ENCODE data around the gene GPBAR1. TPM values are rescaled to one million over a fixed set of nuclear protein-coding genes. Genes with fewer than 3 reads are reported as not detected.

Gene GPBAR1
- total RNA-seq, 2 experiments from 2014 or later, result 0.97 TPM

DNA sequence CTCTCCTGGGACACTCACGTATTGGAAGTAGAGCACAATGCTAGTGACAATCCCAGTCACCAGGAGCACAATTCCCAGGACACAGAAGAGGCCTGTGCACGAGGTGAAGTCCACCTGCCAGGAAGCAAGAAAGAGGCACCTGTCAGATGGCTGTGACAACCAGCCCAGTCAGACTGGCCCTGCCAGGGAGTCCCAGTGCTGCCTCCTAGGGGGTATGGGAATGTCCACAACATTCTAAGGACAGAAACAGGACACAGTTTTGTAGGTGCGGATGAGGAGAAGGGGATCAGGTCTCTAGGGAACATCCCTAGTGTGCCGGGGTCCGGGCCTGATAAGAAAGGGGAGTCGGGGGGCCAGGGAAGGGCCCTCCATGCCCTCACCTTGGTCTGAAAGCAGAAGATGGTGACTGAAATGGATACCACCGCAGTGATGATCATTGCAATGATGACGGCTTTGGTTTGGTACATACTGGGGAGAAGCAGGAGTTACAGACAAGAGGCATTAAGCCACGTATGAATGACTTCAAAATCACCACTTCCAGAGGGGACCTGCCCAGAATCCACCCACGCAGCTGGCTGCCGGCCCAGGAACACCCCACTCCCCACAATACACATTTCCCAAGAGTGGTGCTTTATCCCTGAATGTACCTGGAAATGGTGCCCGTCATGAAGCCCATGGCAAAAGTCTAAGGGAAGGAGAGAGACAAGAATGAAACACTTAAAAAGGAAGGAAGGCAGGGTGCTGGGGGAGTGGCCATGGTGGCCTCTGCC lies 16.4 kb downstream of the GPBAR1 start:
- H3K4me3 Mint-ChIP-seq, result no peak overlapping the region
- peaks cover 13% of the 10 kb centered on the region for H3K4me1 Mint-ChIP-seq (ENCODE audit: low read depth)
- DNase-seq (no peak), ATAC-seq (no peak)
- H3K27ac Mint-ChIP-seq, result peak overlapping the region; percentile 18
- CTCF ChIA-PET, result interaction anchor here (0.8 to 7.5 kb wide), 2 partner anchors 8 to 15 kb away, joined by 5 to 158 read pairs; partner anchors contain the start of gene TMBIM1
- POLR2A ChIA-PET, result interaction anchor here (1.7 kb wide), 1 partner anchor 8 kb away, joined by 4 read pairs; no protein-coding TSS in a partner anchor
- H3K9me3 Mint-ChIP-seq (ENCODE audit: insufficient read depth), result no peaks in the 10 kb centered on the region
- no peaks in the 10 kb centered on the region for H3K27me3 Mint-ChIP-seq (ENCODE audit: low read depth)
- peaks cover 57% of the 10 kb centered on the region for H3K36me3 Mint-ChIP-seq (ENCODE audit: low read depth)

DNA sequence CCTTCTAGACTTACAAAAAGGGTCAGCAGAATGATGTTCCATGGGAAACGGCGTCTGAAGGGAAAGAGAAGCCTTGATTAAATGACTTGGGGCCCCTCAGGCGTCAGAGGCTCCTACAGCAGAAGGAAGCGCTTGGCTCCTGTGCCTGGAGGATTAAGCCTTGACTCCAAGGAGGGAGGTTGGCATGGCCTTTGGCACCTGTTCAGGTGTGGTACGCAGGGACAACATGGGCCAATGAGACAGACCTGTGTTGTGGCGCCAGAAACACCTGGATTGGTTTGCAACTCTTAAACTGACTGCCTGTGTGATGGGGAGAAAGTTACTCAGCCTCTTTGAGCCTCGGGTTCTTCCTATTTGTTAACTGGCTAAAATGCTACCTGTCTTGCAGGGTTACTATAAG lies 17.1 kb downstream of the GPBAR1 start:
- Mint-ChIP-seq H3K4me1 (ENCODE audit: low read depth) (peaks cover 6% of the 10 kb centered on the region), H3K27ac (peak overlapping the region; percentile 18), H3K36me3 (ENCODE audit: low read depth) (peaks cover 55% of the 10 kb centered on the region), H3K9me3 (ENCODE audit: insufficient read depth) (no peaks in the 10 kb centered on the region), H3K27me3 (ENCODE audit: low read depth) (no peaks in the 10 kb centered on the region), H3K4me3 (no peak overlapping the region)
- ChIA-PET POLR2A (no interaction called here), CTCF (no interaction called here)
- ATAC-seq, result no peak
- DNase-seq, result no peak

DNA sequence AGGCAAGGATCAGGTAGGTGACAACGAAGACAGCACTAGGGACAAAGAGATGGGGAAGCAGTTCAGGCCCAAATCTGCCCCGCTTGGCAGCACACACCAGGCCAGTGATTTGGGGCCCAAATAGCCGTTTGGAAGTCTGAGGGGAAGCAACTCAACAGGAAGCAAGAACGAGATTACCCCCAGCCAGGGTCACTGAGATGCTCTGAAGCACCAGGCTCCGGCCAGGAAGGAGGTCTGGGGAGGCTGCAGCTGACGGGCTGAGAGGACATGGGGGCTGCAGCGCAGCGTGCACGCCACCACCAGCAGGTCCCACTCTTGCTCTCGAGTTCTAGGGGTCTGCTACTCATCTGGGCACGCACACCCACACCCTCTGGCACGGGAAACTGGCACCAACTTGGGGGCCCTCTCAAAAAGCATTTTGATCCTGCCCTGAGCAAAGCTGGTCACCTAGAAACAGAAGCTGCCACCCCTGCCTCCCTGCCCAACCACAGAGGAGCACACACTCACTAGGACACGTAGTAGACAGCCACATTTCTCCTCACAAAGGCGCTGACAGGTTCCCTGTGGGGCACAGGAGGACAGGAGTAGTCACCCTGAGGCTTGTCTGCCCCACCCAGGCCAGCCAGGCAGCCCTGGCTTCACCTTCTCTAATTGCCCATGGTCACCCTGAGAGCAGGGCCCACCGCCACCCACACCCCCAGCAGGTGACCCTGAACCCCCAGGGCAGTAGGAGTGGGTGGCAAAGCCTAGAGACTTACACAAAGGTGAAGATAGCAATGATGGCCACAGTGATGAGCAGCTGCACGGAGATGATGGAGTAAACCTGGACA lies 17.9 kb downstream of the GPBAR1 start:
- Mint-ChIP-seq H3K27ac (no peak overlapping the region), H3K36me3 (ENCODE audit: low read depth) (peaks cover 53% of the 10 kb centered on the region)

DNA sequence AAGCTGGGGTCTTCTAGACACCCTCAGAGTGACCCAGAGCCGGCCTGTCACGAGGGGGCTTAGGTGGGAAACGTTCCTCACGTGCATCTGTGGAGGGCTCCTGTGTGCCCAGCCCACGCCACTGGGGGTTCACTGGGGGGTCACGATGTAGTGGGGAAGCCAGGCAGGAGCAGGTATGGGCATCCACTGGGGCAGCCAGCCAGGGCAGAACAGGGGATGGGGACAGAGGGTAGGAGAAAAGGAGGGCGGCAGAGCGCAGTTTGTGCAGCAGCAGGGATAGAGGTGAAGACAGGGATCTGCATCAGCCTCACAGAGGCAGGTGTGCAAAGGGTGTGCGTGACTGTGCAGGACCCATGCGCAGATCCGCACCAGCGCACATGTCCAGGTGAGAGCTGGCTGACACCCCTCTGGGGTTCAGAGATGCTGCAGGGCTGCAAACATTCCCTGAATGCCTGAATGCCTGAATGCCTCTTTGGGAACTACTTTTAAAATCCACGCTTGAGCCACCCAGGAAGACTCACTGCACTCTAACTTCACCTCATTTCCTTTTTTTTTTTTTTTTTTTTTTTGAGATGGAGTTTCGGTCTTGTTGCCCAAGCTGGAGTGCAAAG lies 19.6 kb downstream of the GPBAR1 start:
- Mint-ChIP-seq H3K36me3 (ENCODE audit: low read depth) (peaks cover 44% of the 10 kb centered on the region), H3K4me3 (no peak overlapping the region), H3K27me3 (ENCODE audit: low read depth) (no peaks in the 10 kb centered on the region), H3K27ac (peak overlapping the region; percentile 60), H3K9me3 (ENCODE audit: insufficient read depth) (no peaks in the 10 kb centered on the region), H3K4me1 (ENCODE audit: low read depth) (peaks cover 22% of the 10 kb centered on the region)
- ATAC-seq, result no peak
- ChIA-PET CTCF (interaction anchor here (1.3 kb wide), 1 partner anchor 11 kb away, joined by 3 read pairs; no protein-coding TSS in a partner anchor), POLR2A (no interaction called here)
- no peak for DNase-seq

More for the DNA sequence above, 17.9 kb downstream of the GPBAR1 start:
- H3K9me3 Mint-ChIP-seq (ENCODE audit: insufficient read depth), result no peaks in the 10 kb centered on the region
- DNase-seq (no peak), ATAC-seq (no peak)
- ChIA-PET CTCF (no interaction called here), POLR2A (no interaction called here)
- H3K4me3 Mint-ChIP-seq, result no peak overlapping the region
- peaks cover 8% of the 10 kb centered on the region for H3K4me1 Mint-ChIP-seq (ENCODE audit: low read depth)
- no peaks in the 10 kb centered on the region for H3K27me3 Mint-ChIP-seq (ENCODE audit: low read depth)

DNA sequence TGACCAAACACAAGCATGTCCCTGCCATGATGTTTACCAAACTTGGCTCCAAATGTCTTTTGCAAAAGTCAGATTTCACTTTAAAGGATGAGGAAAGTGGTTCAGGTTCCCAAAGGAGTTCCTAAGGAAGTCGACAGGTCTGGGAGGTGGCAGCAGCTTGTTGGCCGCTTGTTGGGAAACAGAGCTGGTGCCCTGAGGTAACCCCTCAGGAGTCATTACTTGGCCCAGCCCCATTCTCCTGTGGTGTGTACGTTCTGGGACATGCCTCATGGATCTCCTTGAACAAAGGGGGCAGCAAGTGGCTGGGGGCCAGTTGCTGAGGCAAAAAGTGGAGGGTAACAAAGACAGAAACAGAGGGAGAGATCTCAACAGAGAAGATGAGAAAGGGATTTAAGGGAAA lies 20.6 kb downstream of the GPBAR1 start:
- H3K4me1 Mint-ChIP-seq (ENCODE audit: low read depth), result peaks cover 33% of the 10 kb centered on the region

DNA sequence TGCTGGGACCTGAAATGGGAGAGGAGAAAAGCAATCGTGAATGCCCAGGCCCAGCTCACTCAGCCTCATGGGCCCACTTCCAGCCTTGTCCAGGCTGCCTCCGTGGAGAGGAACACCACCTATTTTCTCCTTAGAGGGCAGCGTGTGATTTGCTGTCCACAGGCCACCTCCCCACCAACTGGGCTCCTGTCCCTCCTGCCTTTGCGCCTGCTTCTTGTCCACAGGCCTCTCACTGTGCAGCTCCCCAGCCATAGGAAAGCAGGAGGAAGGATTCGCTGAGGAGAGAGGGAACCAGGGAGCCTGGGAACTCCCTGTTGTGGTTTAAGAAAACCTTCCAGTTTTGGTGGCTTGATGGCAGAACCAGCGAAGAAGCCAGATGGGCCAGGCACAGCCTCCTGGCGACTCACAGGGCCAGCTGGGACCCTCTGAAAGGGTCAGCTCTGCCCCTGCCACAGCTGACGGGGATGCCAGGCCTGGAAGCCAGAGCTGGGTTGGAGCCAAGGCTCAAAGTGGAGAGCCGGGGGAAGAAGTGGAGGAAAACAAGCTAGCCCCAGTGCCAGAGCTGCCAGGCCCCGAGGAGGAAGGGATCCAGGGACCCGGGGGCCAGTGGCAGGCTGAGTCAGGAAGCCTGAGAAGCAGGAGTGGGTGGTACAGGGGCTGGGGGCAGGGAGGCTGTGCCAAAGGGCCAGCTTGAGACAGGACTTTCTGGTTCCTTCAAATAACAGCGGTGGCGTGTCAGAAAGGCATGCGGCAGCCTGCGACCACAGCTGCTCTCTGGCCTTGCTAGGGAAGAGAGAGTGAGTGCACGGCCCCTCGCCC lies 21.6 kb downstream of the GPBAR1 start:
- no peak for DNase-seq
- no peaks in the 10 kb centered on the region for H3K27me3 Mint-ChIP-seq (ENCODE audit: low read depth)
- POLR2A ChIA-PET, result interaction anchor here (1.0 to 1.4 kb wide), 2 partner anchors 10 to 12 kb away, joined by 3 read pairs; partner anchors contain the start of genes AAMP and PNKD
- peaks cover 42% of the 10 kb centered on the region for H3K4me1 Mint-ChIP-seq (ENCODE audit: low read depth)
- H3K36me3 Mint-ChIP-seq (ENCODE audit: low read depth), result peaks cover 31% of the 10 kb centered on the region
- peak overlapping the region; percentile 43 for H3K27ac Mint-ChIP-seq
- H3K9me3 Mint-ChIP-seq (ENCODE audit: insufficient read depth), result no peaks in the 10 kb centered on the region
- ATAC-seq, result no peak
- CTCF ChIA-PET, result interaction anchor here (7.0 kb wide), 1 partner anchor 9 kb away, joined by 158 read pairs; the partner anchor contains the start of genes AAMP and PNKD
- no peak overlapping the region for H3K4me3 Mint-ChIP-seq

More for the DNA sequence above, 20.6 kb downstream of the GPBAR1 start:
- DNase-seq (no peak), ATAC-seq (no peak)
- Mint-ChIP-seq H3K9me3 (ENCODE audit: insufficient read depth) (no peaks in the 10 kb centered on the region), H3K36me3 (ENCODE audit: low read depth) (peaks cover 38% of the 10 kb centered on the region), H3K4me3 (no peak overlapping the region), H3K27ac (peak overlapping the region; percentile 72), H3K27me3 (ENCODE audit: low read depth) (no peaks in the 10 kb centered on the region)
- CTCF ChIA-PET, result interaction anchor here (1.3 to 7.0 kb wide), 2 partner anchors 8 to 10 kb away, joined by 3 to 158 read pairs; partner anchors contain the start of genes AAMP and PNKD
- POLR2A ChIA-PET, result interaction anchor here (1.4 kb wide), 1 partner anchor 9 kb away, joined by 3 read pairs; no protein-coding TSS in a partner anchor

DNA sequence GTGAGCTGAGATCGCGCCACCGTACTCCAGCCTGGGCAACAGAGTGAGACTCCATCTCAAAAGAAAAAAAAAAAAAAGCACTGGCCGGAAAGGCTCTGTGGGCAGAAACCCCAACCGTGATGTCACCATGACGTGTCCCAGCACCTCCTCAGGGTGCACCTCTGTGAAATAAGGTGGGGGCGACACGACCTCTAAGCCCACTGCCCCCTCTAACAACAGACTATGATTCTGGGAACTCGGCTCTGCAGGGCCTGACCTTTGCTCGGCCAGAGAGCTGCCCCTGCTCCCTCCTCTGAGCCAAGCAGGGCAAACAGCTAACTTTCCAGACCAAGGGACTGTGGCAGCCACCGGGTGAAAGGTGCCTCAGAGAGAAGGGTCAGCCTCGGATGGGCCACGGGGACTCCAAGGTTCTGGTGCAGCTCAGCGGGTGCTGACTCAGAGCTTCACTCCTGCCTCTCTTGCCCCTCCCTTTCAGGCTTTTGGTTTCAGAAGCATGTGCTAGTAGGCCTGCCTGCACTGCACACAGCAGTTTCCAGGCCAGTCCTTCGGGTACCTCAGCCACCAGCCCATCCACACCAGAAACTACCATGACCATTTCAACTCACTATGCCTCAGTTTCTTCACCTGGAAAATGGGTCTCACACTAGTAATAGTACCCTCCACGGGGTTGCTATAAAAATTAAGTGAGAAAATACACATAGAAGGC lies 23.4 kb downstream of the GPBAR1 start:
- peak; percentile 22 for ATAC-seq
- DNase-seq, result peak; percentile 65
- ChIA-PET POLR2A (interaction anchor here (0.7 kb wide), 1 partner anchor 13 kb away, joined by 4 read pairs; no protein-coding TSS in a partner anchor), CTCF (interaction anchor here (0.7 to 7.0 kb wide), 4 partner anchors 8 to 27 kb away, joined by 3 to 158 read pairs (median 14); partner anchors contain the start of genes AAMP, PNKD and TMBIM1)
- peak overlapping the region; percentile 98 for H3K27ac Mint-ChIP-seq
- H3K9me3 Mint-ChIP-seq (ENCODE audit: insufficient read depth), result no peaks in the 10 kb centered on the region
- peak overlapping the region; percentile 40 for H3K4me3 Mint-ChIP-seq
- H3K4me1 Mint-ChIP-seq (ENCODE audit: low read depth), result peaks cover 59% of the 10 kb centered on the region
- H3K36me3 Mint-ChIP-seq (ENCODE audit: low read depth), result peaks cover 27% of the 10 kb centered on the region
- H3K27me3 Mint-ChIP-seq (ENCODE audit: low read depth), result no peaks in the 10 kb centered on the region

DNA sequence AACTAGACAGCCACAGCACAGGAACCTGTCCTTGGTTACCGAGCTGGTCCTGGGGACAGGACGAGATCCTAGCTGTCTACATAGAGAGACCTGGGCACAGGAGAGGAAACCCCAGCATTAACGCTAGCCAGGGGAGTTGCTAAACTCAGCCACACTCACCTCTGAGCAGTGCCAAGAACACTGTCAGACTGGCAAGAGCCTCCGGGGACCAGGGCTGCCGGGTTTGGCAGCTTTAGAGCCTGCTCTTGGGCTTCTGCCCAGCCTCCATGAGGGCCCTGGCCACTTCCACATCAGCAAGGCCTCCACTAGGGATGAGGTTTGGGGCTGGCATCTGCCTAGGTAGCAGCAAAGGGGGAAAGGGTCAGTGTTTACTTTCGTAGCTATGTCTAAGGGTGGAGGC lies 24.8 kb downstream of the GPBAR1 start:
- ChIA-PET POLR2A (interaction anchor here (0.9 to 3.4 kb wide), 5 partner anchors 9 to 111 kb away, joined by 3 to 23 read pairs (median 15); partner anchors contain the start of genes AAMP and PNKD), CTCF (interaction anchor here (0.7 to 7.0 kb wide), 9 partner anchors 8 to 613 kb away, joined by 3 to 158 read pairs (median 4); partner anchors contain the start of genes AAMP and PNKD)
- peaks cover 20% of the 10 kb centered on the region for H3K36me3 Mint-ChIP-seq (ENCODE audit: low read depth)
- H3K27me3 Mint-ChIP-seq (ENCODE audit: low read depth), result no peaks in the 10 kb centered on the region
- ATAC-seq (no peak), DNase-seq (no peak)
- peak overlapping the region; percentile 91 for H3K4me3 Mint-ChIP-seq
- no peaks in the 10 kb centered on the region for H3K9me3 Mint-ChIP-seq (ENCODE audit: insufficient read depth)
- peak overlapping the region; percentile 98 for H3K27ac Mint-ChIP-seq
- peaks cover 70% of the 10 kb centered on the region for H3K4me1 Mint-ChIP-seq (ENCODE audit: low read depth)

DNA sequence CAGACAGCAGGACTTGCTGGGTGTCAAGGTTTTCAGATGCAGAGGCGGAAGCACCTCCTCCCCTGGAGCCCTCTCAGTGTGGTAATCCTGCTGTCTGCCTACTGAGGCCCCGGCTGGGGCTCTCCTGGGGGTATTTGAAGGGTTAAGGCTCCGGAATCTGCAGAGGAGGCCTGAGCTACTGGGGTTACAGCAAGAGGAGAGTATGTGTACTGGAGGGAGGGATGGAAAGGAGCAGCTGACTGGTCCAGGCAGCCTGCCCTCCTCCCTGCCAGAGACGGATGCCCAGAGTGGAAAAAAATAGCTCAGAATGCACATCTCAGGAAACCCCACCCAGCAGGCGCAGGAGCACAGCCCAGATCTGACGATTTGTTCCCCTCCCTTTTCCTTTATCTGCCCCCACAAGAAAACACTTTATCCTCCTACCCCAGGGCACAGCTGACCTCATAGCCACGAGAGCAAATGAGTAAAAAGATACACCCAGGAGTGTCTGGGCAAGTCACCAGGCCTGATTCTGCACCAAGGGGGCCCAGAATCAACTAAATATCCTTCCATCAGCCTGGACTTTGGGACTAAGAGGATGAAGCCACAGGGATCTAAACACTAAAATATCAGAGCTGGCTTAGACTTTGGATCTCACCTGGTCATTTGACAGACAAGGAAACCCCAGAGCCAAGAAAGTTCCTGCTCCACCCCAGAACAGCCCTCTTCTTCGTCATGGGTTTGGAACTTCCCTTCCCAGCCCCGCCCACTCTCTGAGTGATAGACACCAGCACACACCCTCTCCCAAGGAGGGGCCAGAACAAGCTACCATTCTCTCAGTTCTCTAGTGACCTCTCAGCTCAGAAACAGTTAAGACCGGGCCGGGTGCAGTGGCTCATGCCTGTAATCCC lies 26.0 kb downstream of the GPBAR1 start:
- Mint-ChIP-seq H3K4me3 (peak overlapping the region; percentile 91), H3K27ac (peak overlapping the region; percentile 98), H3K4me1 (ENCODE audit: low read depth) (peaks cover 78% of the 10 kb centered on the region), H3K9me3 (ENCODE audit: insufficient read depth) (no peaks in the 10 kb centered on the region), H3K27me3 (ENCODE audit: low read depth) (no peaks in the 10 kb centered on the region), H3K36me3 (ENCODE audit: low read depth) (peaks cover 16% of the 10 kb centered on the region)
- ATAC-seq, result peak; percentile 77
- POLR2A ChIA-PET, result interaction anchor here (0.8 to 3.4 kb wide), 11 partner anchors 9 to 121 kb away, joined by 3 to 23 read pairs (median 4); partner anchors contain the start of genes AAMP, CTDSP1 and PNKD
- DNase-seq, result peak; percentile 90
- CTCF ChIA-PET, result interaction anchor here (0.9 to 7.0 kb wide), 14 partner anchors 9 to 1008 kb away, joined by 3 to 158 read pairs (median 4); partner anchors contain the start of genes AAMP, CTDSP1 and PNKD
